Measurements from ENCODE around the gene BCL3. TPM values are rescaled to one million over a fixed set of nuclear protein-coding genes. Genes with fewer than 3 reads are reported as not detected.
"Not testable (repeated sequence)": the region's sequence is repeated elsewhere in the genome, so short reads cannot be mapped to it uniquely, and the experiment has no call there.

Gene BCL3, protein sequence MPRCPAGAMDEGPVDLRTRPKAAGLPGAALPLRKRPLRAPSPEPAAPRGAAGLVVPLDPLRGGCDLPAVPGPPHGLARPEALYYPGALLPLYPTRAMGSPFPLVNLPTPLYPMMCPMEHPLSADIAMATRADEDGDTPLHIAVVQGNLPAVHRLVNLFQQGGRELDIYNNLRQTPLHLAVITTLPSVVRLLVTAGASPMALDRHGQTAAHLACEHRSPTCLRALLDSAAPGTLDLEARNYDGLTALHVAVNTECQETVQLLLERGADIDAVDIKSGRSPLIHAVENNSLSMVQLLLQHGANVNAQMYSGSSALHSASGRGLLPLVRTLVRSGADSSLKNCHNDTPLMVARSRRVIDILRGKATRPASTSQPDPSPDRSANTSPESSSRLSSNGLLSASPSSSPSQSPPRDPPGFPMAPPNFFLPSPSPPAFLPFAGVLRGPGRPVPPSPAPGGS
- 2.5 and 4.5 TPM in 2 replicates for total RNA-seq

DNA sequence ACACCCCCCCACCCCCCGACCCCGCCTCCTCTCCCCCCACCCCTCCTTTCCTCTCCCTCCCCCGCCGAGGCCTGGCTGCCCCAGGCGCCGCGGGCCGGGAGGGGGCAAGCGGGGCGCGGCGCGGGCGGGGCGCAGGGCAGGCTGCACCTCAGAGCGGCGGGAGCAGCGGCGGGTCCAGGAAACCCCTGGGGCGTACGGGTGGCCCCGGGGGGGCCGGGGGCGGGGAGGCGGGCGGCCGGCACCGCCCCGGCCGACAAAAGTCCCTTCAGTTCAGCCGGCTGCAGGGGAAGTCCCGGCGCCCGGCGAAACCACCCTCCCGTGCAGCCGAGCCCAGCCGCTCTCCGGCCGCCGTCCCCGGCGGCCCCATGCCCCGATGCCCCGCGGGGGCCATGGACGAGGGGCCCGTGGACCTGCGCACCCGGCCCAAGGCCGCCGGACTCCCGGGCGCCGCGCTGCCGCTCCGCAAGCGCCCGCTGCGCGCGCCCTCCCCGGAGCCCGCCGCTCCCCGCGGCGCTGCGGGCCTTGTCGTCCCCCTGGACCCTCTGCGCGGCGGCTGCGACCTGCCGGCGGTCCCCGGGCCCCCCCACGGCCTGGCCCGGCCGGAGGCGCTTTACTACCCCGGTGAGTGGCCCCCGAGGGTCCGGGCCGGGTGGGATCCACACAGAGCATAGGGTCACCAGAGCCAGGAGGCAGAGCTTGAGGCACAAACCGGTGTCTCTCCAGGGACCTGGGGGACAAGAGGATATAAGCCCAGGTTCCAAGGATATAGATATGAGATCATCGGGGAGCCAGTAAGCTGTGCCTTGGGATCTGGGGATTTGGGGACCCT lies at the start of gene BCL3:
TSS of gene BCL3 (plus strand) at position 283 of the 829 bp plus-strand sequence. CDS start at position 366, 83 bp downstream.
- DNase-seq (ENCODE audit: low read depth, low spot score), result no peak

DNA sequence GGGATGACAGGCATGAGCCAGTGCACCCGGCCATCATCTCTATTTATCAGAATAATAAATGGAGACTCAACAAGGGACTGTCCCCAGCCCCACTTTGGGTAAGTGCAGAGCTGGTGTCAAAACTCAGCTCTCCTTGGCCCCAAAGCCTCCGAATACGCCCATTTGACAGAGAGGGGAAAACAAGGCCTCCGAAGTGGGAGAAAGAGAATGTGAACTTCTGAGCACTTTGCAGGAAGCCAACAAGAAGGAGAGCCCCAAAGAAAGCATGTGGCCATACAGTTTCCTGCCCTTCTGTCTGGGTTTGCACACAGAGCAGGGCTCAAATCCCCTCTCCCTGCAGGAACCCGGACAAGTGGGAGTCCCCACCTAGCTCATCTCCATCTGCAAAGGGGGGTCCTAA lies 48.0 kb upstream of the BCL3 start:
- DNase-seq (ENCODE audit: low read depth, low spot score), result no peak

DNA sequence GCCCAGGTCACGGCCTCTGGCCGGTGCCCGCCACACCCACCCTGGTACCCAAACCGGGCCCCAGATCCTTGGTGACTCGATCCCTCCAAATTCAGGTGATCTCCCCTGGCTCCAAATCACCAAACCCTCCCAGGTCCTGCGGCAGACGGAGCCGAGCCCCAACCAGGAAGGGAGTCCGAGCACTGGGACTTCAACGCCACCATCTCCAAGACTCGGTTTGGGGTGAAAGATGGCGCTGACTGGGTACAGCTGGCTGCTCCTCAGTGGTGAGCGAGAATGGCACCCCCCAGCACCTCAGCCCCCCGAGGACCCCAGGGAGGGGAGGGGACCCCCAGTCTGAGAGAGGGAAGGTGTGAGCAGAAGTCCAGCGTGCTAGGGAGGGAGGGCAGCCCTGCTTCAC lies 47.3 kb upstream of the BCL3 start:
- DNase-seq (ENCODE audit: low read depth, low spot score), result no peak

DNA sequence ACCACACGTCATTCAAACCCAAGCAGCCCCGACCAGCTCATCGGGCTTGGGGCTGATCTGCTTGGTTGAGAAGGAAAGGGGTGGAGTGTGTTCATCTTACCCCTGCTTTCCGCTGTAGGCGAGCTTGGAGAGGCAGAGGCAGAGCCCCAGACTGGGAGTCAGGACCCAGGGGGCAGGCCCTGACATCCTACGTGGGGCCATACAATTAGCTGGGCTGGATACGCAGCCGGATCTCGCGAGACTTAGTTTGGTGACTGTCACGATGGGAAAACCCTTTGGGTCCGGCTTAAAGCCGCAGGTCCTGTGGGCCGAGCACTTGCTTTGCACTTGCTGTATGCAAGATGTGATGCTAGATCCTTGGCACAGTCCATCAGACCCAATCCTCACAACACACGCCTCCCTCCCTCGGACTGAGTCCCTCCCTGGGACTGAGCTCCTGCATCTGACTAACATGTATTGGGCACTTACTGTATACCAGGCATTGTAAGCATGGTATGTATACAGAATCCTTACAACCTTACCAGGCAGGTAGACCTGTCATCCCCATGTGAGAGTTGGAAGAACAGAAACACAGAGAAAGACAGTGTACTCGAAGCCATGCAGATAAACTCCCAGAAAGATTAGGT lies 45.8 kb upstream of the BCL3 start:
- no peak for DNase-seq (ENCODE audit: low read depth, low spot score)

DNA sequence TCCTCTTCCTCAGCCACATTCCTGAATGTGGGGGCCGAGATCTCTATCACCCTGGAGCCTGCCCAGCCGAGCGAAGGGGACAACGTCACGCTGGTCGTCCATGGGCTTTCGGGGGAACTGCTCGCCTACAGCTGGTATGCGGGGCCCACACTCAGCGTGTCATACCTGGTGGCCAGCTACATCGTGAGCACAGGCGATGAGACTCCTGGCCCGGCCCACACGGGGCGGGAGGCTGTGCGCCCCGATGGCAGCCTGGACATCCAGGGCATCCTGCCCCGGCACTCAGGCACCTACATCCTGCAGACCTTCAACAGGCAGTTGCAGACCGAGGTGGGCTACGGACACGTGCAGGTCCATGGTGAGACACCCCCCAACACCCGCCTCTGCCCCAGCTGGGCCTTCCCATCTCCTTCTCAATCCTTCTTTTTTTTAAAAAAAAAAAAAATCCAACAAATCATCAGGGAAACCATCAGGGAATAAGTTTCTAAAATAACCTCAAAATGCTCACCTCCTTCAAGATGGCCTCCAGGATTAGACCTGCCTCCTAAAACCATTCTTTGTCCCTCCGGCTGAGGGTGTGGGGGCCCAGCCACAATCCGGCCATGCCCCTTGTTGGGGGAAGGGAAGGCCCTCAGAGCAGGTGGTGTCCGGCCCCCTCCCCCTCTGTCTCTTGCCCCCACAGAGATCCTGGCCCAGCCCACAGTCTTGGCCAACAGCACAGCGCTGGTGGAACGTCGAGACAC lies 45.0 kb upstream of the BCL3 start:
- no peak for DNase-seq (ENCODE audit: low read depth, low spot score)

DNA sequence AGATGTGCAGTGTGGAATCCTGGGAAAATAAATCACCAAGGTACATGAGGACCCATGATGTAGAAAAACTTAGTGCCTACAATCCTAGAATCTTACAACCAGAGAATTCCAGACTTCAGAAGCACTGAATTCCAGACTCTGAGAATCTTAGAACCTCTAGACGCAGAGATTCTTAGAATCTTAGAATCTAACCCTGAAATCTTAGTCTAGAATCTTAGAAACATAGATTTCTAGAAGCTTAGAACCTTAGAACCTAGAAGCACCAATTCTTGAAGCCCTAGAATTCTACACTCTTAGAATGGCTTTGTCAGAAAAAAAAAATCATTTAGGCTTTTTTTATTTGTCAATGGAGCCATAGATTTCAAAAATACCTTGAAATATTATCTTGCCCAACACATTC lies 43.5 kb upstream of the BCL3 start:
- no peak for DNase-seq (ENCODE audit: low read depth, low spot score)

DNA sequence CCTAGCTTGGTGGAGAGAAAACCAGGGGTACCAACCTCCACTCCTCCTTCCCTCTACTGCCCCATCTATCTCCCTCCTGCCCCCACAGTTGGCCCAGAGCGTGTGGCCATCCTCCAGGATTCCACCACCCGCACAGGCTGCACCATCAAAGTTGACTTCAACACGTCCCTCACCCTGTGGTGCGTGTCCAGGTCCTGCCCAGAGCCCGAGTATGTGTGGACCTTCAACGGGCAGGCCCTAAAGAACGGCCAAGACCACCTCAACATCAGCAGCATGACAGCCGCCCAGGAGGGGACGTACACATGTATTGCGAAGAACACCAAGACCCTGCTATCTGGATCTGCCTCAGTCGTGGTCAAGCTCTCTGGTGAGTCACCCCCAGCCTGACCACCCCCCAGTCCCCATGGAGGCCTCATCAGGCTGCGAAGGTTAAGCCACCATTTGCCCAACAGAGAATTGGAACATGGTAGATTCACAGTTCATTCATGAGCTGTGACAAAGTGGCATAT lies 43.0 kb upstream of the BCL3 start:
- no peak for DNase-seq (ENCODE audit: low read depth, low spot score)

DNA sequence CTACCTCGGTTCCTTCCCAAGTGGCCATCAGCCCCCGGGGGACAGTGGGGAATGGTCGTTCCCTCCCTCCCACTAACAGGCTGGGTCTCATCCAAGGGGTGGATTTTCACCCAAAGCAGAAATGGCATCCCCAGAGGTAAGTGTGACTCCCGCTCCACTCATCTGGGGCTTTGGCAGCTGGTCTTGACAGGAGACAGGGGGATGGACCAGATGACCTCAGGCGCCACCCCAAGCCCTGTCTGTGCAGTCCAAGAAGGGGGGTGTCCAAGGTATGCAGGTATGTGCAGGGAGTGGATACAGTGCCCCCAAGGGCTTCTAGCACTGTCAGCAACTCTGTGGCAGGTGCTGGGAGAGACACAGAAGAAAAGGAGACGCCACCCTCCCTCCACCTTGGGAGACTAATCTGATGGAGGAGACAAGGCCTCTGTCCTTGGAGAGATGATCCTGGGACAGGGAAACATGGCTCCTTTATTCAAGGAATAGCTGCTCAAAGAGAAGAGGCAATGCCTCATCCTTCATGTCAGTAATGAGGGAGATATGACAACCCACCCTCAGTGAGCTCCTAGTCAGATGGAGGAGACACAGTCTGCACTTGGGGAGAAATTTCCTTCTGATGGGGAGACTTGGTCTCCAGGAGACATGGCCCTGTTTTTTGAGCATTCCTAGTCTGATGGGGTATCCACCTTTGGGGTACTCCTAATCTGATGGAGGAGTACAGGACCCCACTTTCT lies 41.8 kb upstream of the BCL3 start:
- no peak for DNase-seq (ENCODE audit: low read depth, low spot score)

DNA sequence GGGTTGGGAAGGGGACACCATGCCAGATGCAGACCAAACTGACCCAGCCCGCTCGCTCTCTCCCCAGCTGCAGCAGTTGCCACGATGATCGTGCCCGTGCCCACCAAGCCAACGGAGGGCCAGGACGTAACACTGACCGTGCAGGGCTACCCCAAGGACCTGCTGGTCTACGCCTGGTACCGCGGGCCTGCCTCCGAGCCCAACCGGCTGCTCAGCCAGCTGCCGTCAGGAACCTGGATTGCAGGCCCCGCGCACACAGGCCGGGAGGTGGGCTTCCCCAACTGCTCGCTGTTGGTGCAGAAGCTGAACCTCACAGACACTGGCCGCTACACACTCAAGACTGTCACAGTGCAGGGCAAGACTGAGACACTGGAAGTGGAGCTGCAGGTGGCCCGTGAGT lies 40.7 kb upstream of the BCL3 start:
- DNase-seq (ENCODE audit: low read depth, low spot score), result no peak

DNA sequence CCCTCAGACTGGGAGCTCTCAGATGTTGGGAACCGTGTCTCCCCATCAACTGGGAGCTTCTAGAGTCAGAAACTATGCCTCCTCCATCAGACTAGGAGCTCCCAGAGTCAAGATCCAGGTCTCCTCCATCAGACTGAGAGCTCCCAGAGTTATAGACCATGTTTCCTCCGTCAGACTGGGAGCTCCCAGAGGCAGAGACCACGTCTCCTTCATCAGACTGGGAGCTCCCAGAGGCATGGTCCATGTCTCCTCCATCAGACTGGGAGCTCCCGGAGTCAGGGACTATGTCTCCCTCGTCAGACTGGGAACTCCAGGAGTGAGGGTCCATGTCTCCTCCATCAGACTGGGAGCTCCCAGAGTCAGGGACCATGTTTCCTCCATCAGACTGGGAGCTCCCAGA lies 39.6 kb upstream of the BCL3 start:
- no peak for DNase-seq (ENCODE audit: low read depth, low spot score)

DNA sequence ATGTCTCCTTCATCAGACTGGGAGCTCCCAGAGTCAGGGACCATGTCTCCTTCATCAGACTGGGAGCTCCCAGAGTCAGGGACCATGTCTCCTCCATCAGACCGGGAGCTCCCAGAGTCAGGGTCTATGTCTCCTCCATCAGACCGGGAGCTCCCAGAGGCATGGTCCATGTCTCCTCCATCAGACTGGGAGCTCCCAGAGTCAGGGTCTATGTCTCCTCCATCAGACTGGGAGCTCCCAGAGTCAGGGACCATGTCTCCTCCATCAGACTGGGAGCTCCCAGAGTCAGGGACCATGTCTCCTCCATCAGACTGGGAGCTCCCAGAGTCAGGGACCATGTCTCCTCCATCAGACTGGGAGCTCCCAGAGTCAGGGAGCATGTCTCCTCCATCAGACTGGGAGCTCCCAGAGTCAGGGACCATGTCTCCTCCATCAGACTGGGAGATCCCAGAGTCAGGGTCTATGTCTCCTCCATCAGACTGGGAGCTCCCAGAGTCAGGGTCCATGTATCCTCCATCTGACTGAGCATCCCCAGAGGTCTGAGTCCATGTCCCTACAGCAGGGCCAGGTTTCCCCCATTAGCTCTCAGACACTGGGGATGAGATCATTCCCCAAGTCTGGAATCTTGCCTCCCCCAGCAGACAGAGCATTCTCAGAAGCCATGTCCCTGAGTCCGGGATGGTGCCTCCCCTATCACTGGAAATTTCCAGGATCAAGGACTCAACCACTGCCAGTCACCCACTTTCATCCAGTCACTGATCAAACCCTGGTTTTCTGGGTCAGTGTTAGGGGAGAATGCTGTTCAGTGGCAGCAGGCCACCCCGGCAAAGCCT lies 38.9 kb upstream of the BCL3 start:
- not testable (repeated sequence) for DNase-seq (ENCODE audit: low read depth, low spot score)

DNA sequence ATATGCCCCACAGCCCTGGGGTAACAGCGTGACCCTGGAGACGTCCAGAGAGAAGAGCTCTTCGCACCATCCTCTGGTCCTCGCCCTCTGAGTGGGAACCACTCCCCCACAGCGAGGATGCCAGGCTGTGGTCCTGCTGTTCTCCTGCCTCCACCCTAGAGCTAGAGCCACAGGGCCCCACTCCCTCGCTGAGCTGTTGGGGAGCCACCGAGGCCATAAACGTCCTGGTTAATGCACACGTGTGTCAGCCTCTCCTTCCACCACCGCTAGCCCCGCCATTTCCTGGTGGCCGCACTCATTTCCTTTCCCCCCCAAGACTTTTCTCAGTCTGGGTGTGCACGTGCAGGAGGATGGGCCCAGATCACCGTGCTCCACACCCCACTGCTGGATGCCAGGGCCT lies 38.0 kb upstream of the BCL3 start:
- no peak for DNase-seq (ENCODE audit: low read depth, low spot score)

DNA sequence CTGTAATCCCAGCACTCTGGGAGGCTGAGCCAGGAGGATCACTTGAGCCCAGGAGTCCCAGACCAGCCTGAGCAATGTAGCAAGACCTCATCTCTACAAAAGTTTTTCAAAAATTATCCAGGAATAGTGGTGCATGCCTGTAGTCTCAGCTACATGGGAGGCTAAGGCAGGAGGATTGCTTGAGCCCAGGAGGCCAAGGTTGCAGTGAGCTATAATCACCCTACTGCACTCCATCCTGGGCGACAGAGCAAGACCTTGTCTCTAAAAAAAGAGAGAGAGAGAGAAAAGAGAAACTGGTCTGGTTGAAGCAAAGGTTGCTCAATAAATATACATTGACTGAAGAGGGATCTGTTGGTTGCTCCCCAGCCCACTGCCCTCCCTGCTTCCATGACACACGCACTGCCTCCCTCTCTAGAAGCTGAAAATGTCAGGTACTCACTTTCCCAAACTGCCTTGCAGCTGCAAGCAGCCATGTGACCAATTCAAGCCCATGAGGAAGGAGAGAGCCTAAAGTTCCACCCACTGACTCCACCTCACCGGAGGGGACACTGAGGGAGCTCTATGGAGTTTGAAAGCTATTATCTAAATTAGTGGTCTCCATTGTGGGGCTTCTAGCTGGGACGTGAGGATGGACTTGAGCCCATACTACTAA lies 35.5 kb upstream of the BCL3 start:
- DNase-seq (ENCODE audit: low read depth, low spot score), result no peak

DNA sequence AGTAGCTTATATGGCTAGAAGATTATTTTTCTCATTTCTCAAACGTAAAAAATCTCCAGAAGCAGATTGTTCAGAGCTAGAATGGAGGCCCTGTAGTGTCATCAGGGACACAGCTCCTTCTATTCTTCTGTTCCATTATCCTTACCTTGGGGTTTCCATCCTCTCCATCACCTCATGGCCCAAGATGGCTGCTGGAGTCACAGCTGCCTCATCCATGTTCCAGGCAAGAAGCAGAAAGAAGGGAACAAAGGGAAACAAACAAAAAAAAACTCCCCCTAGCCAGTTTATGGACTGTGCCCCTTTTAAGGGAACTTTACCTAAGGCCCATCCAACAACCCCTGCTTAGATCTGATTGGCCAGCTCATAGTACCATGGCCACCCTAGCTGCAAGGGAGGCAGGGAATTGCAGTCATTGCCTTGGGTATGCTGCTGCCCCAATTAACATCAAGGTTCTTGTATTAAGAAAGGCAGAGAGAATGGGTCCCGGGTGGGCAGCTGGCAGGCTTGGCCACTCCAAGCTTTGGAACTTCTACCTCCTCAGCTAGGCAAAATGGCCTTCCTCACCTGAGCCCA lies 33.8 kb upstream of the BCL3 start:
- DNase-seq (ENCODE audit: low read depth, low spot score), result no peak

DNA sequence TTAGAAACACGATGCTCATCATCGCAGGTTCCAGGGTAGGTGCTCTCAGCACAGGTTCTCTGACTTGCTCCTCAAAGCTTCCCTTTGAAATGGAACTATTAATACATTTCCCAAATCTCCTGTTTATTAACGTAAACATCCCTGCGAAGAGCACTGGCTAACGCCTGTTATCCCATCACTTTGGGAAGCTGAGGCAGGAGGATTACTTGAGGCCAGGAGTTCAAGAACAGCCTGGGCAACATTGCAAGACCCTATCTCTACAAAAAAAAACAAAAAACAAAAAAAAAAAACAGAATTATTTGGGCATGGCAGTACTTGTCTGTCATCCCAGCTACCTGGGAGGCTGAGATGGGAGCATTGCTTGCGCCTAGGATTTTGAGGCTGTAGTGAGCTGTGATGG lies 30.9 kb upstream of the BCL3 start:
- no peak for DNase-seq (ENCODE audit: low read depth, low spot score)

DNA sequence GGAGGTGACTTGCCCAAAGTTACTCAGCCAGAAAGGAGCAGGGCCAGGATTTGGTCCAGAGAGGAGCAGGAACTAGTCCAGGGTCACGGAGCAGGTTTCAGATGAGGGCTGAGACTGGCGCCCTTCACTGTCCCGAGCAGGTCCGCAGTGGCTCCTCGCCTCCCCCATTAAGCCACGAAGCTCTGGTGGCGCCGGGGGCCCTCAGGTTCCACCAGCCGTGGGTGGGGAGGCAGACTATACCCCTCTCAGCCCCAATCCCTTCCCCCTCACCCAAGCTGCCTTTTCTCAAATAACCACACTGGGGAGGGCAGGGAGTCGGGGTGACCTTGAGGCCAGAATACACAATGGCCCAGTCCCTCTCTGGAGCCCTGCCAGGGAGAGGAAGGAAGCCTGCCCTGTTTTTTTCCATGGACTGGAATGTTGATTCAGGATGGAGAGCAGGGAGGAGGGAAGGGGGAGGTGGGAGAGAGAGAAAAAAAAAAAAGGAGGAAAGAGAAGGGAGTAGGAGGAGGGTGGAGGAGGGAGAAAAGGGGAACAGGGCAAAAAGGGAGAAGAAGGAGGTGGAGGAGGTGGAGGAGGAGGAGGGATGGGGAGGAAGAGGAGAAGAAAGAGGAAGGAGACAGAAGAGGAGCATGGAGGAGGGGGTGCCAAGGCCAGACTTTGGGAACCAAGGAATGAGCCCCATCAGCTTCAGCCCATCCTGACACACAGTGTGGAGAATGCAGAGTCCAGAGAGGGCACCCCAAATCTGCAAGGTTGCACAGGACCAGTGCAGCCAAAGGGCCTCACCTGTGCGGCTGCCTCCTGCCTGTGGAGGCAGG lies 29.9 kb upstream of the BCL3 start:
- DNase-seq (ENCODE audit: low read depth, low spot score), result peak; percentile 94

DNA sequence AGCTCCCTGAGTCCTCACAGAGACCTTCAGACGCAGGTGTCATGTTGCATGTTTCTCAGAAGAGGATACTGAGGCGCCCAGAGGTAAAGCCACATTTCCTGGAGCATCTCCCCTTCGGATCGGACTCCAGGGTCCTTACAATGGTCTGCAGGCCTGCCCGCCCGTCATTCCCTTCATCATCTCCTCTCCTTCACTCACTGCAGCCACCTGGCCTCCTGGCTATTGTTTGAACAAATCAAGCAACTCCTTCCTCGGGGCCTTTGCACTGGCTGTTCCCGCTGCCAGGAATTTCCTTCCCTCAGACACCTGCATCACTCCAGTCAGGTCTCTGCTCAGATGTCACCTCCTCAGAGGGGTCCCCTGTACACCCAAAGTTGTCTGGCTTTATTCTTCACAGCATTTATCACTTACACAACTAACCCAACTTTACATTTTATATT lies 29.2 kb upstream of the BCL3 start:
- DNase-seq (ENCODE audit: low read depth, low spot score), result no peak

DNA sequence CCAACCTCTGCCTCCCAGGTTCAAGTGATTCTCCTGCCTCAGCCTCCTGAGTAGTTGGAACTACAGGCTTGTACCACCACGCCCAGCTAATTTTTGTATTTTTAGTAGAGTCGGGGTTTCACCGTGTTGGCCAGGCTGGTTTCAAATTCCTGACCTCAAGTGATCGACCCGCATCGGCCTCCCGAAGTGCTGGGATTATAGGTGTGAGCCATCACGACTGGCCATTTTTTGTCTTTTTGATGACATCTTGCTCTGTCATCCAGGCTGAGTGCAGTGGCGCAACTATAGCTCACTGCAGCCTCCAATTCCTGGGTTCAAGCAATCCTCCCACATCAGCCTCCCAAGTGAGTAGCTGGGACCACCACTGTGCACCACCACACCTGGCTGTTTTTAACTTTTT lies 28.1 kb upstream of the BCL3 start:
- DNase-seq (ENCODE audit: low read depth, low spot score), result not testable (repeated sequence)
